Psoas muscle (tissue), 8 donors: ENCODE results near the gene CERS3. TPM values are rescaled to one million over a fixed set of nuclear protein-coding genes. Genes with fewer than 3 reads are reported as not detected.

Source experiments
- ATAC-seq, 4 donors: fragments of 200-7000 bp; cut with Tn5 transposase; one replicate each; pipeline ENCODE4 v1.9.1; 2020; ENCODE audit warnings: moderate library complexity in 3 of 4, mild to moderate bottlenecking in 2 of 4
- DNase-seq, 2 donors: peaks; one replicate each; pipeline ENCODE4 v3.0.0-alpha.2; 2020
- H3K27ac ChIP-seq: fragments of 200-600 bp; one replicate; pipeline ENCODE4 v1.8.0; 2022
- H3K27me3 ChIP-seq, 3 donors: fragments of 200-600 bp in 1 of 3; one replicate each; pipeline versions ENCODE4 v1.6.1 to v1.8.0; 2013 to 2022; ENCODE audit warnings: low read length in 2 of 3, mild to moderate bottlenecking in 2 of 3, moderate library complexity in 1 of 3; ENCODE audit not compliant: insufficient read depth in 3 of 3
- H3K36me3 ChIP-seq, 2 donors: fragments of 200-600 bp in 1 of 2; one replicate each; pipeline versions ENCODE4 v1.6.1 to v1.8.0; 2013 to 2022; ENCODE audit warnings: low read depth in 1 of 2, mild to moderate bottlenecking in 1 of 2, moderate library complexity in 1 of 2; ENCODE audit not compliant: insufficient read depth in 1 of 2
- H3K4me1 ChIP-seq: fragments of 200-600 bp; one replicate; pipeline ENCODE4 v1.8.0; 2022
- H3K4me3 ChIP-seq: fragments of 200-600 bp; one replicate; pipeline ENCODE4 v1.8.0; 2022; ENCODE audit warnings: mild to moderate bottlenecking
- H3K9me3 ChIP-seq: fragments of 200-600 bp; one replicate; pipeline ENCODE4 v1.8.0; 2022
- WGBS, 3 donors: extraction: QIAGEN DNeasy Blood & Tissue Kit; methylation state at CpG; one replicate each; pipeline versions ENCODE4 v1.1.6 to v1.1.7; 2013; 5-methylcytosine and 5-hydroxymethylcytosine counted together
- intact Hi-C, 2 donors: fragments of 100-400 bp; cut with DNase I; formaldehyde crosslinking; loops; one replicate each; pipeline versions ENCODE4 v1.11.0 to v1.14.2; 2022
- polyA plus RNA-seq, 3 donors: library from polyadenylated mRNA; stranded (reverse); fragments of 200-250 nt; gene quantifications; one replicate each; pipeline ENCODE4 v1.2.3, GENCODE V29; 2013
- total RNA-seq, 4 donors: library from RNA; stranded (reverse); fragmentation: NEBNext Ultra II Directional in 2 of 4; extraction: Animal tissue kit (Norgen Biotek cat#: 25700) in 2 of 4; gene quantifications; one replicate each; pipeline versions ENCODE4 v1.2.1 to v1.2.4, GENCODE V29; 2021 to 2023
- TF ChIP-seq, protein P1 (sequence below): fragments of 200-600 bp; IDR thresholded peaks from one replicate; pipeline ENCODE4 v1.8.0; 2022; ENCODE audit warnings: antibody characterized with exemption
- donor health status: healthy with polysubstance abuse.
- donor health status: DM: no; HTN: no; CAD: no; lungs with moderate emphysema.
- donor health status: Bipolar disorder and iron deficiency.
- donor health status: healthy.
- donor health status: DM: yes; HTN: yes; CAD: no.
- donor health status: DM: no; HTN: no; CAD: no.
- donor health status: DM: no; HTN: no; CAD: no.
- donor health status: DM: yes; HTN: yes; CAD: no.

CERS3 gene
- total and polyA plus RNA-seq, 7 donors: 0.05 to 0.49 (median 0.15) TPM; not detected in 2

DNA sequence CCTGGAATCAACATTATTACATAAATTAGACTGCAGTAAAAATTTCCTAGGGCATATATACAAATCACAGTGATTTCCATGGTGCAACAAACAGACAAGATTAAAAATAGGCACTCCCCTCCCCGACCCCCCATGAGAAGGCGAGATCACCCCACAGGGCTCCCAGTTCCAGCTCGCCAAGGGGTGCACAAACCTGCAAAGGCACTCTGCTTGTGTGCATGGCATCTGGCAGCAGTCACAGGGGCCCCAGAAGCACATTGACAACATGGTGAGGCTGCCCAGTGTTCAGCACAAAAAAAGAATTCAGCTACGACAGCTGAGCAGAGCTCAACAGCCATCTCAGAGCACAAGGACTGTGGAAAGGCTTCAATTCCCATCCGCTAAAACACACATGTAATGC, 19.2 kb upstream of the CERS3 start:
- WGBS, 3 donors: 73 to 78% (median 74%) methylated on average over 5 of the region's 5 CpGs

DNA sequence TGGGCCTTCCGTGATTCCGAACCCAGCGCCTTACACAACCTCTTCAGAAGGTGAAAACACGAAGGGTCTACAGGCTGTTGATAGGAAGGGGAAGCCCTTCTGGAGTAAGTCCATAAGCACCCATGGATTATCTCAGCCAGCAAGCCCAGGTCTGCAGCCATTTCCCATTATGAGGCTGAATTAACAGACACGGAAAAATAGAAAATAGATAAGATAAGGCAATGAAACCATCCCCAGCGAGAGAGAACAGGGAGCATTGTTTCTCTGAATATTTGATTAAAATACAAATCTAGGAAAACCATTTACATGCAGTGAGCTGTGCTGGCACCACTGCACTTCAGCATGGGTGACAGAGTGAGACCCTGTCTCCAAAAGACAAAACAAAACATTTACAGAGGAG, 16.2 kb upstream of the CERS3 start:
- intact Hi-C loops: no loop called here
- no peaks in the 10 kb centered on the region for H3K9me3 ChIP-seq
- H3K27me3 ChIP-seq: peaks cover 0 to 17% (median 0%) of the 10 kb centered on the region in 3 donors
- TF ChIP-seq, protein P1, sequence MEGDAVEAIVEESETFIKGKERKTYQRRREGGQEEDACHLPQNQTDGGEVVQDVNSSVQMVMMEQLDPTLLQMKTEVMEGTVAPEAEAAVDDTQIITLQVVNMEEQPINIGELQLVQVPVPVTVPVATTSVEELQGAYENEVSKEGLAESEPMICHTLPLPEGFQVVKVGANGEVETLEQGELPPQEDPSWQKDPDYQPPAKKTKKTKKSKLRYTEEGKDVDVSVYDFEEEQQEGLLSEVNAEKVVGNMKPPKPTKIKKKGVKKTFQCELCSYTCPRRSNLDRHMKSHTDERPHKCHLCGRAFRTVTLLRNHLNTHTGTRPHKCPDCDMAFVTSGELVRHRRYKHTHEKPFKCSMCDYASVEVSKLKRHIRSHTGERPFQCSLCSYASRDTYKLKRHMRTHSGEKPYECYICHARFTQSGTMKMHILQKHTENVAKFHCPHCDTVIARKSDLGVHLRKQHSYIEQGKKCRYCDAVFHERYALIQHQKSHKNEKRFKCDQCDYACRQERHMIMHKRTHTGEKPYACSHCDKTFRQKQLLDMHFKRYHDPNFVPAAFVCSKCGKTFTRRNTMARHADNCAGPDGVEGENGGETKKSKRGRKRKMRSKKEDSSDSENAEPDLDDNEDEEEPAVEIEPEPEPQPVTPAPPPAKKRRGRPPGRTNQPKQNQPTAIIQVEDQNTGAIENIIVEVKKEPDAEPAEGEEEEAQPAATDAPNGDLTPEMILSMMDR: no peak
- WGBS, 3 donors: 79 to 90% (median 80%) methylated on average over 6 of the region's 6 CpGs
- no peaks in the 10 kb centered on the region for H3K4me1 ChIP-seq
- DNase-seq: no peak
- H3K36me3 ChIP-seq: no peaks in the 10 kb centered on the region
- ATAC-seq: no peak
- H3K27ac ChIP-seq: no peak overlapping the region
- H3K4me3 ChIP-seq: no peak overlapping the region

More for the DNA sequence above, 19.2 kb upstream of the CERS3 start:
- Histone ChIP-seq H3K27ac (no peak overlapping the region), H3K9me3 (no peaks in the 10 kb centered on the region), H3K27me3 (peaks cover 0 to 17% (median 0%) of the 10 kb centered on the region in 3 donors), H3K4me3 (no peak overlapping the region), H3K36me3 (no peaks in the 10 kb centered on the region), H3K4me1 (no peaks in the 10 kb centered on the region)
- no peak for DNase-seq
- no peak for ATAC-seq
- intact Hi-C loops: no loop called here
- TF ChIP-seq, protein P1: no peak

DNA sequence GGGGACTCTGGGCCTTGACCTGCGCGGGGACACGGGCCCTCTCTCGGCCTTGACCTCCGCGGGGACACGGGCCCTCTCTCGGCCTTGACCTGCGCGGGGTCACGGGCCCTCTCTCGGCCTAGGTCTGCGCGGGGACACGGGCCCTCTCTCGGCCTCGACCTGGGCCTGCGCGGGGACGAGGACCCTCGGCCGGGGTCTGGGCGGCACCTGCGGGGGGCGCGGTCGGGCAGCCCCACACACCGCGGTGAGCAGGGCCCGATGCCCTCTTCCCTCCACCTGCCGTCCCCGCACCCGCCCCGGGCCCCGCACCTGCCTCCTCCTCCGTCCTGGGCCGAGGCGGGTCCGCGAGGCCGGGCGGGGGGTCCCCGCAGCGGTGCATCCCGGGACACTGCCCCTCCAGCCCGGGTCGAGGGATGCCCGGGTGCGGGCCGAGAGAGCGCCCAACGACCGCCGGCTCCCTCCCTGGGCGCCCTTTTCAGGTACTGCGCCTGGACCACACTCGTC, 15.6 kb upstream of the CERS3 start:
- Histone ChIP-seq H3K27me3 (peaks cover 0 to 17% (median 0%) of the 10 kb centered on the region in 3 donors), H3K27ac (no peak overlapping the region), H3K9me3 (no peaks in the 10 kb centered on the region), H3K4me1 (no peaks in the 10 kb centered on the region), H3K4me3 (no peak overlapping the region), H3K36me3 (no peaks in the 10 kb centered on the region)
- intact Hi-C loops: no loop called here
- 42 to 72% (median 43%) methylated on average over 16 to 57 of the region's 57 CpGs for WGBS, 3 donors
- DNase-seq: no peak
- TF ChIP-seq, protein P1: no peak
- peak in 2 of 4 donors; percentile 25 to 61 for ATAC-seq

DNA sequence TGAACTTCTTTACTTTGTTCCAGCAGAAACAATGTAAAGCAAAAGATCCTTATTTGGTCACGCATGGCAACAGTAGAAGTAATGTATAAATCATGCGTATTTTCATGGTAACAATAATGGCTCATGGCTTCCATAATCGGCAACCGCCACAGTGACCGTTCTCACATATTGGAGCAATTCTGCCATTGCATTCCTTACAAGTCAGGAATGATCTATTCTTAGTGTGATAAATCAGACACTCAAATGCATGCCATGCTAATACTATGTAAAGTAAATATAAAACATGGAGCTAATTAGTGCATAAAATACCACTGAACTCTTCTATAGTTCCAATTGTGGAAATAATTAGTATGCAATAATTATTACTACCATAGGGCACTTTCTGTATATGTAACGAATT, 13.5 kb upstream of the CERS3 start:
- TF ChIP-seq, protein P1: no peak
- no peaks in the 10 kb centered on the region for H3K4me1 ChIP-seq
- 42 to 57% (median 47%) methylated on average over 6 of the region's 6 CpGs for WGBS, 3 donors
- H3K36me3 ChIP-seq: no peaks in the 10 kb centered on the region
- peak in 2 of 4 donors; percentile 54 to 69 for ATAC-seq
- no peak overlapping the region for H3K27ac ChIP-seq
- H3K4me3 ChIP-seq: no peak overlapping the region
- no peak for DNase-seq
- no peaks in the 10 kb centered on the region for H3K9me3 ChIP-seq
- intact Hi-C loops: no loop called here
- peaks cover 0 to 17% (median 0%) of the 10 kb centered on the region in 3 donors for H3K27me3 ChIP-seq

DNA sequence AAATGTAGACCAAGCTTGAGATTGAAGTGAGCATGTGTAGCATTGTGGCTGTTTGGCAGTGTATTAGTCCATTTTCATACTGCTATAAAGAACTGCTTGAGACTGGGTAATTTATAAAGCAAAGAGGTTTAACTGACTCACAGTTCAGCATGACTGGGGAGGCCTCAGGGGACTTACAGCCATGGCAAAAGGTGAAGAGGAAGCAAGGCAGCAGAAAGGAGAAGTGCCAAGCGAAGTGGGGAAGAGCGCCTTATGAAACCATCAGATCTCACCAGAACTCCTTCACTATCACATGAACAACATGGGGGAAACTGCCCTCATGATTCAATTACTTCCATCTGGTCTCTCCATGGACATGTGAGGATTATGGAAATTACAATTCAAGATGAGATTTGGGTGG, 8.6 kb upstream of the CERS3 start:
- Histone ChIP-seq H3K4me1 (no peaks in the 10 kb centered on the region), H3K9me3 (no peaks in the 10 kb centered on the region), H3K27me3 (peaks cover 0 to 4% (median 0%) of the 10 kb centered on the region in 3 donors), H3K4me3 (no peak overlapping the region), H3K36me3 (no peaks in the 10 kb centered on the region), H3K27ac (no peak overlapping the region)
- DNase-seq: no peak
- no peak for ATAC-seq
- TF ChIP-seq, protein P1: no peak
- intact Hi-C loops: no loop called here
- WGBS, 3 donors: 65 to 71% (median 70%) methylated on average over 2 of the region's 2 CpGs
